Right atrium auricular region (tissue), 2 donors: ENCODE measurements around the gene TMEM59L. TPM values are rescaled to one million over a fixed set of nuclear protein-coding genes. Genes with fewer than 3 reads are reported as not detected.

Experiments used
- DNase-seq: peaks from one replicate; pipeline ENCODE4 v3.0.0-alpha.2; 2019; ENCODE audit warnings: low spot score
- H3K27ac ChIP-seq, 2 donors: fragments of 200-600 bp; sonication (generic); 1 replicate in 1 of 2; 2 replicates in 1 of 2; pipeline ENCODE4 v1.5.1; 2016 to 2019
- H3K27me3 ChIP-seq, 2 donors: fragments of 200-600 bp; sonication (generic); one replicate each; pipeline versions ENCODE4 v1.5.1 to v1.6.0; 2017 to 2019
- H3K36me3 ChIP-seq: fragments of 200-600 bp; sonication (generic); one replicate; pipeline ENCODE4 v1.5.1; 2016
- H3K4me1 ChIP-seq, 2 donors: fragments of 200-600 bp; sonication (generic); one replicate each; pipeline versions ENCODE4 v1.5.1 to v1.6.0; 2017 to 2019
- H3K4me3 ChIP-seq, 2 donors: fragments of 200-600 bp; sonication (generic); 1 replicate in 1 of 2; 2 replicates in 1 of 2; pipeline ENCODE4 v1.5.1; 2017 to 2019; ENCODE audit warnings: mild to moderate bottlenecking in 1 of 2, moderate library complexity in 1 of 2
- H3K9me3 ChIP-seq, 2 donors: fragments of 200-600 bp; sonication (generic); one replicate each; pipeline ENCODE4 v1.5.1; 2019
- CTCF ChIP-seq, 2 donors: fragments of 200-600 bp; sonication (generic); IDR thresholded peaks; one replicate each; pipeline ENCODE4 v1.5.1; 2019; ENCODE audit warnings: antibody characterized with exemption in 2 of 2
- total RNA-seq, 2 donors: library from RNA; depleted of rRNA; stranded (reverse); fragments of >200 nt; gene quantifications; one replicate each; pipeline ENCODE4 v1.1.0, GENCODE V29; 2016

TMEM59L gene
- total RNA-seq, 2 donors from 2014 or later, result 2.2 to 3.0 TPM

- peaks cover 0 to 56% of the 10 kb centered on the region in 2 donors for H3K4me1 ChIP-seq
- peaks cover 51 to 65% of the 10 kb centered on the region in 2 donors for H3K27me3 ChIP-seq
These were observed 5.2 kb upstream of the TMEM59L start for GRCh38 chr19:18607226-18608101.

GRCh38 chr19:18608102-18608804 lies 4.4 kb upstream of the TMEM59L start:
- Histone ChIP-seq H3K27me3 (peaks cover 55 to 72% of the 10 kb centered on the region in 2 donors), H3K9me3 (no peaks in the 10 kb centered on the region), H3K27ac (no peak overlapping the region), H3K4me1 (peaks cover 0 to 63% of the 10 kb centered on the region in 2 donors), H3K4me3 (peak overlapping the region in 1 of 2 donors; percentile 45), H3K36me3 (no peaks in the 10 kb centered on the region)
- TF ChIP-seq CTCF (IDR thresholded peaks at IDR 0.05), result no peak
- DNase-seq, result no peak

More at GRCh38 chr19:18607226-18608101, 5.2 kb upstream of the TMEM59L start:
- DNase-seq, result no peak
- peak overlapping the region in 1 of 2 donors; percentile 45 for H3K4me3 ChIP-seq
- no peak for TF ChIP-seq CTCF (IDR thresholded peaks at IDR 0.05)
- H3K9me3 ChIP-seq, result no peaks in the 10 kb centered on the region
- H3K36me3 ChIP-seq, result no peaks in the 10 kb centered on the region
- H3K27ac ChIP-seq, result no peak overlapping the region

GRCh38 chr19:18608805-18609716 lies 3.6 kb upstream of the TMEM59L start:
- no peak for DNase-seq
- Histone ChIP-seq H3K4me1 (peaks cover 0 to 56% of the 10 kb centered on the region in 2 donors), H3K27ac (no peak overlapping the region), H3K4me3 (no peak overlapping the region), H3K9me3 (no peaks in the 10 kb centered on the region), H3K36me3 (no peaks in the 10 kb centered on the region), H3K27me3 (peaks cover 57 to 70% of the 10 kb centered on the region in 2 donors)
- no peak for TF ChIP-seq CTCF (IDR thresholded peaks at IDR 0.05)

GRCh38 chr19:18609717-18610051 lies 3.0 kb upstream of the TMEM59L start:
- Histone ChIP-seq H3K9me3 (no peaks in the 10 kb centered on the region), H3K4me1 (peaks cover 0 to 54% of the 10 kb centered on the region in 2 donors), H3K36me3 (no peaks in the 10 kb centered on the region), H3K4me3 (no peak overlapping the region), H3K27ac (no peak overlapping the region), H3K27me3 (peaks cover 52 to 63% of the 10 kb centered on the region in 2 donors)
- DNase-seq, result no peak
- TF ChIP-seq CTCF (IDR thresholded peaks at IDR 0.05), result no peak

GRCh38 chr19:18610245-18610555 lies 2.5 kb upstream of the TMEM59L start:
- Histone ChIP-seq H3K4me3 (no peak overlapping the region), H3K9me3 (no peaks in the 10 kb centered on the region), H3K4me1 (peaks cover 0 to 54% of the 10 kb centered on the region in 2 donors), H3K36me3 (no peaks in the 10 kb centered on the region), H3K27ac (no peak overlapping the region), H3K27me3 (peaks cover 47 to 61% of the 10 kb centered on the region in 2 donors)
- no peak for DNase-seq
- no peak for TF ChIP-seq CTCF (IDR thresholded peaks at IDR 0.05)
